ENCODE data around the gene PAFAH2. TPM values are rescaled to one million over a fixed set of nuclear protein-coding genes. Genes with fewer than 3 reads are reported as not detected.

PAFAH2 gene
- total RNA-seq, 4 donors from 2014 or later: 6.3 to 19.2 (median 9.3) TPM

DNA sequence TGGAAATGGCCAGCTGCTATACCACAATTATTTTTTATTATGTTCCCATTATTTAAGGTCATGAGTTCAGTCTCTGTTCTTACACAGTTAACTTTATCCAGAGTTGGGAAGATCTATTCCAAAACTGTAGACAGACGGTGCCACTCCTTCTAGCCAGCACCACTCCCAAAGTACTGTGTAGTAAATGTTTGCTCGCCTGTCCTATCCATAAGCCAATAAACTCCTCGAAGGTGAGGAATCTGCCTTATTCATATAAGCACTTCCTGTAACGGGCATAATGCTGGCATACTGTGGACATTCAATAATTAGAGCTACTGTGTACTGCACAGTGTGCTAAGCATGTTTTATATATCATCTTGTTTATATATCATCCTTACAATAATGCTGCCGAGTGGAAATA lies 65.5 kb downstream of the PAFAH2 start:
- no peaks in the 10 kb centered on the region for H3K36me3 ChIP-seq
- DNase-seq (ENCODE audit: low spot score in 2 of 2): no peak
- TF ChIP-seq EP300 (IDR thresholded peaks at IDR 0.05) (no peak), POLR2A (IDR thresholded peaks at IDR 0.05) (no peak)
- TF ChIP-seq, protein P1, sequence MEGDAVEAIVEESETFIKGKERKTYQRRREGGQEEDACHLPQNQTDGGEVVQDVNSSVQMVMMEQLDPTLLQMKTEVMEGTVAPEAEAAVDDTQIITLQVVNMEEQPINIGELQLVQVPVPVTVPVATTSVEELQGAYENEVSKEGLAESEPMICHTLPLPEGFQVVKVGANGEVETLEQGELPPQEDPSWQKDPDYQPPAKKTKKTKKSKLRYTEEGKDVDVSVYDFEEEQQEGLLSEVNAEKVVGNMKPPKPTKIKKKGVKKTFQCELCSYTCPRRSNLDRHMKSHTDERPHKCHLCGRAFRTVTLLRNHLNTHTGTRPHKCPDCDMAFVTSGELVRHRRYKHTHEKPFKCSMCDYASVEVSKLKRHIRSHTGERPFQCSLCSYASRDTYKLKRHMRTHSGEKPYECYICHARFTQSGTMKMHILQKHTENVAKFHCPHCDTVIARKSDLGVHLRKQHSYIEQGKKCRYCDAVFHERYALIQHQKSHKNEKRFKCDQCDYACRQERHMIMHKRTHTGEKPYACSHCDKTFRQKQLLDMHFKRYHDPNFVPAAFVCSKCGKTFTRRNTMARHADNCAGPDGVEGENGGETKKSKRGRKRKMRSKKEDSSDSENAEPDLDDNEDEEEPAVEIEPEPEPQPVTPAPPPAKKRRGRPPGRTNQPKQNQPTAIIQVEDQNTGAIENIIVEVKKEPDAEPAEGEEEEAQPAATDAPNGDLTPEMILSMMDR (IDR thresholded peaks at IDR 0.05): no peak
- H3K4me3 ChIP-seq: no peak overlapping the region
- no peaks in the 10 kb centered on the region for H3K9me3 ChIP-seq
- H3K4me1 ChIP-seq: peaks cover 0 to 24% (median 0%) of the 10 kb centered on the region in 4 donors
- H3K27me3 ChIP-seq: no peaks in the 10 kb centered on the region
- no peak overlapping the region for H3K27ac ChIP-seq
- WGBS, 2 donors: 76 to 77% methylated on average over 5 of the region's 5 CpGs

DNA sequence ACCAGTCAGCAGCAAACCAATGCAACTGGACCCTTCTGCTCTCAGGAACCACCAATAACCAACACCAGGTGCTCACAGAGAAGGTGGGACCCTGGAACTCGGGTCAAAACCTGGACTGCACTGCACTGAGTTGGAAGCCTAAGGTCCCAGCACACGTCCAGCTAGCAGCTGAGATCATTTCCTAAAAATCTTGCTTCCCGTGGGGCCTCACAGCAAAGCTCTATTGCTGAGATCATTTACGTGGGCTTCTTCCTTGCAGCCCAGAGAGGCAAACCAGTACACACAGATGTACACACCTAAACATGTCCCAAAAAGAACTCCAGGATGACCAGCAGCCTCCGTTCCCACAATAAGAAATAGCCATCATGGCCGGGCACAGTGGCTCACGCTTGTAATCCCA lies 68.8 kb downstream of the PAFAH2 start:
- no peak for DNase-seq (ENCODE audit: low spot score in 2 of 2)
- Histone ChIP-seq H3K9me3 (no peaks in the 10 kb centered on the region), H3K4me3 (no peak overlapping the region), H3K4me1 (peaks cover 0 to 28% (median 0%) of the 10 kb centered on the region in 4 donors), H3K36me3 (no peaks in the 10 kb centered on the region), H3K27ac (no peak overlapping the region), H3K27me3 (no peaks in the 10 kb centered on the region)
- 82 to 88% methylated on average over 7 of the region's 7 CpGs for WGBS, 2 donors
- TF ChIP-seq, protein P1 (IDR thresholded peaks at IDR 0.05): no peak
- no peak for TF ChIP-seq POLR2A (IDR thresholded peaks at IDR 0.05)
- TF ChIP-seq EP300 (IDR thresholded peaks at IDR 0.05): no peak

DNA sequence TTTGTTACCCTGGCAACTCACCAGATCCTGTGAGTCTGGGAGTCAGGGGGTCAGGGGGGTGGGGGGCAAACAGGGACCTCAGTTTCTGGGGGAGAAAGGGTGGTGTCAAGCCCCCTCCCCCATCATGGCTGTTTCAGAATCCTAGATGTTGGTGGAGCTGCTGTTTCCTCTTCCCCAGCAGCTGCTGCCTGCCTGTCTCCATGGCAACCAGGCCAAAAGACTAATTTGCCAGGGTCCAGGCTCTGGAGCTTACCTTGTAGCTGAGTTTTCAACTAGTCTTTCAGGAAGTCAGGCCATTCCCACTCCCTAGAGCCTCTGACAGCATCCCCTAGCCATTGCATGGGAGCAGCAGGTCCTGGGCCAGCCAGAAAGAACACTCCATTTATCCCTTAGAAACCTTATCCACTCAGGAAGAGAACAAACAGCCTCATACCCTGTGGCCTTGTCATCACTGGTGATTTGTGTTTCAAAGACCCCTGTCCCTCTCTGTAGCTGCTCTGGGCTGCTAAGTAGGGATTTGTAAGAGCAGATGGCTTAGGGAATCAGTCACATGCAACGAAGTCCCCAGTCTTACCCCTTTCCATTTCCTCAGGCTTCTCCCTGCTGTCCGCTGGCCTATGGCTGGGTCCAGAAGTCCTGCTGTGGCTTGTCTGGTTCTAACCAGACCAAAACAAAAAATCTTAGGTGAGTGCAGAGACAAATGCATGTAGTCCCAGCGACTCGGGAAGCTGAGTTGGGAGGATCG lies 70.2 kb downstream of the PAFAH2 start:
- H3K9me3 ChIP-seq: no peaks in the 10 kb centered on the region
- H3K36me3 ChIP-seq: no peaks in the 10 kb centered on the region
- no peak overlapping the region for H3K4me3 ChIP-seq
- 95 to 96% methylated on average over 5 of the region's 5 CpGs for WGBS, 2 donors
- H3K27me3 ChIP-seq: no peaks in the 10 kb centered on the region
- no peak for DNase-seq (ENCODE audit: low spot score in 2 of 2)
- TF ChIP-seq POLR2A (IDR thresholded peaks at IDR 0.05): no peak
- no peak overlapping the region for H3K27ac ChIP-seq
- H3K4me1 ChIP-seq: peaks cover 0 to 27% (median 2%) of the 10 kb centered on the region in 4 donors

DNA sequence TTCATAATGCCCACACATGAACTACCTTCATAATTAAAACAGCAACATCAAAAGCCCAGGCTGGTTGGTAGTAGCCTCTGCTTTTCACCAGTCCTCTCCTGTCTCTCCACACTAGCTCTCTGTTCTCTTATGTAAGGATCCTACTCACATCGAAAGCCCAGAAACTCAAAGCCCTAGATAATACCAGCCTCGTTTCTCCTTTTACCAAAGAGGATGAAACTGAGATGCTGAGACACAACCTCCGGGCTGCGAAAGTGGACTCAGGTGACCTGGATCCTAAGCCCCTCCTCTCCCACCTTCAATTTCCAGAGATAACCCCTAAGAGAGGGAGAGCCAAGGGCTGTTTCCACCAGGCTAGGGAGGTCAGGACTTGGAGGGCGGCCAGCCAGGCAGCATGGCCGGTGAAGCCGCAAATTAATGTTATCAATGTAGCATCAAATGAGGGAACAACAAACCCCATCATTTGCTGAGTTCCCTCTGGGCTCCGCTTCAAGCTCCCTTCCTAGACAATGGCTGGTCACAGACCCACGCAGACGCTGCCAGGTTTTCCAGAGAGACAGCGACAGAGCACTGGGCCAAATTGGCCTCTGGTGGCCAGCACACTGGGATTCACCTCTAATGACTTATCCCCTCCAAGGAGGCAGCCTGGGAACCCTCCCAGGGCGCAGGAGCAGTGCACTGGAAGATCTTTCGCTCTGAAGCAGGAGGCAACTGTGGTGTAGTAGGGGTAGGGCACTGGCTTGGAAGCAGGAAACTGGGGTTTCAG lies 70.9 kb downstream of the PAFAH2 start:
- peaks cover 0 to 32% (median 7%) of the 10 kb centered on the region in 4 donors for H3K4me1 ChIP-seq
- TF ChIP-seq POLR2A (IDR thresholded peaks at IDR 0.05) (no peak), EP300 (IDR thresholded peaks at IDR 0.05) (no peak)
- TF ChIP-seq, protein P1 (IDR thresholded peaks at IDR 0.05): no peak
- no peak for DNase-seq (ENCODE audit: low spot score in 2 of 2)
- no peaks in the 10 kb centered on the region for H3K27me3 ChIP-seq
- no peaks in the 10 kb centered on the region for H3K9me3 ChIP-seq
- no peaks in the 10 kb centered on the region for H3K36me3 ChIP-seq
- no peak overlapping the region for H3K4me3 ChIP-seq
- 47 to 62% methylated on average over 13 of the region's 13 CpGs for WGBS, 2 donors
- no peak overlapping the region for H3K27ac ChIP-seq

DNA sequence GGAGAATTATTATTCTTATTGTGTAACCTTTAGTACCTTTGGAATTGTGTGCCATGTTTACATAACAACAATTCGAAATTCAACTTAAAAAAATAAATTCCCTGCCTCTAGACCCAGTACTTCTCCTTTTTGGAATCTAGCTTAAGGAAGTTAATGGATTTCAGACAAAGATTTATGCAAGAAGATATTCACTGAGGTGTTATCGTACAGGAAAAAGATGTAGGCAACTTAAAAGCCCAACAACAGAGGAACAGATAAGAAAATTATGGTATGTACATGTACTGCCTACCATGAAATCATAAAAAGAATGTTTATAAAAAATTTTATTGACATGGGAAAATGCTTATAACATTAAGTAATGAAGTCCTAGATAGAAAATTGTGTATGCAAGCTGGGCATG lies 73.4 kb downstream of the PAFAH2 start:
- Histone ChIP-seq H3K36me3 (no peaks in the 10 kb centered on the region), H3K27ac (no peak overlapping the region), H3K27me3 (no peaks in the 10 kb centered on the region), H3K4me1 (peaks cover 0 to 38% (median 10%) of the 10 kb centered on the region in 4 donors), H3K4me3 (no peak overlapping the region), H3K9me3 (no peaks in the 10 kb centered on the region)
- 69 to 72% methylated on average over 2 of the region's 2 CpGs for WGBS, 2 donors
- no peak for DNase-seq (ENCODE audit: low spot score in 2 of 2)
- TF ChIP-seq, protein P1 (IDR thresholded peaks at IDR 0.05): no peak
- TF ChIP-seq POLR2A (IDR thresholded peaks at IDR 0.05) (no peak), EP300 (IDR thresholded peaks at IDR 0.05) (no peak)
